ENCODE data around the gene IGSF21.

GRCh38 chr1:18413541-18414305 is 306.1 kb downstream of the IGSF21 start:
- no peak for TF ChIP-seq CTCF (IDR thresholded peaks at IDR 0.05)
- no peak for TF ChIP-seq POLR2A (IDR thresholded peaks at IDR 0.05)
